Dermis blood vessel endothelial cell (primary cell): ENCODE results near the gene PHC1. TPM values are rescaled to one million over a fixed set of nuclear protein-coding genes. Genes with fewer than 3 reads are reported as not detected.
"Not testable (repeated sequence)": the region's sequence is repeated elsewhere in the genome, so short reads cannot be mapped to it uniquely, and the experiment has no call there.

Source experiments
- DNase-seq: peaks from one replicate; pipeline ENCODE4 v3.0.0; 2010
- total RNA-seq: library from RNA; depleted of rRNA; stranded (reverse); fragments of >200 nt; gene quantifications from 2 replicates; pipeline ENCODE4 v1.2.3, GENCODE V29; 2014

PHC1 gene
- 15.0 and 20.6 TPM in 2 replicates for total RNA-seq

DNA sequence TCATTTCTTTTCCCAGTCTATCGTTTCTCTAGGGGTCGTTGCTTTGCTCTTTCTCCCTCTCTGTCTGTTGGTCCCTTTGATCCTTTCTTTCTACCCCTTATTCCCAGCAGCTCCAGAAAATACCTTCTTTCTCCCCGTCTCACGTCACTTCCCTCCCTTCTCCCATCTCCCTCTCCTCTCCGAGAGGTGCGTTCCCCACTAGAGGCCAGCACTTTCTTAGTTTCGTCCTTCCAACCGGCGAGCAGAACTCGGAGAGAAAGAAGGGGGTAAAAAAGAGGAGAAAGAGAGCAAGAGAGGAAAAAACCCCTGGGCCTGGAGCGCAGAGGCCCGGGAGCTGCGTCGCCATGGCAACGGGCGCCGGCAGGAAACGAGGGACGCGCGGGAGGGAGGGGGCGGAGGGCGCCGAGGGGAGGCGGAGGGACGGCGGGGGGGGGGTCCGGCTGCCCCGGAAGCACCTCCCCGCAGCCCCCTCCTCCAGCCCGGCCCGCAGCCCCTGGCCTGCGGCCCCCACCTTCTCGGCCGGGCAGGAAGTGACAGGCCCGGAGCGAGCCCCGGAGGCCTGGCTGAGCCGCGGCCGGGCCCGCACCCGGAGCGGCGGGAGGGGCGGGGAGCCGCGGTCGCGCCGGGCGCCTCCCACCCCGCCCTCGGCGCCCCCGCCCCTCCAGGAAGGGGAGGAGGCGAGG is at the start of gene PHC1:
Gene PHC1, plus strand, starts transcription at position 477 of the 683 bp plus-strand sequence. CDS start 3,169 bp downstream, outside the sequence.
- peak; percentile 70 for DNase-seq

DNA sequence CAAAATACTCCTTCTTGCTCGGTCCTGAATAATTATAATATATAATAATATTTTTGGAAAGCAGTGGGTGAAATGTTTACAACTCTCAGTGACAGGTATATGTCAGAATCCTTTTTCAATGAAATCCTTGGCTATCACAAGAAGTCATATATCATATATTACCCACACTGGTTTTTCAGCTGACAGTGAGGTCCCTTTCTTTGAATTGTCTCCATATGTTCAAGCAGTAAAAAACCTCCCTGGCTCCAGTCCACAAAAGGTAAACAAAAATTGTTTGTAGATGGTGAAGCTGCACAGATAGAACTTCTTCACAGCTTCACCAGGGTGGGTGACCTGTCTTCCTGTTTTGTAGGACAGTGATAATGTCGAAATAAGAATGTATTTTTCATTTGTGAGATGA is 47.9 kb upstream of the PHC1 start:
- no peak for DNase-seq

DNA sequence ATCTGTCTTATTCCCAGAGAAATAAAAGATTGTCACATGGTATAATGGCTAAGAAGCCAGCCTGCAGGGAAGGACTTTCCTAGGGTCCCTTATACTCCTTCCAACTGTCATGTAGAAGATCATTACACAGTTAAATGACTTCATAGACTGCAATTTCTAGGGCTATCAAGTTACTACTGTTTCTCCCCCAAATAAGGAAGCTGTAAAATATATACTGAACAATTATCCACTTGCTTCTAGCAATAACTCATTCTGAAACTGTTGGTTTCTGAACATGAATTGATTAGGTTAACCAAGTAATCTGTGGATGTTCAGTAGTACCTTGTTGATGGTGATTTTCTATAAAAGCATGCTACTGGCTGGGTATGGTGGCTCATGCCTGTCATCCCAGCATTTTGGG is 47.3 kb upstream of the PHC1 start:
- no peak for DNase-seq

DNA sequence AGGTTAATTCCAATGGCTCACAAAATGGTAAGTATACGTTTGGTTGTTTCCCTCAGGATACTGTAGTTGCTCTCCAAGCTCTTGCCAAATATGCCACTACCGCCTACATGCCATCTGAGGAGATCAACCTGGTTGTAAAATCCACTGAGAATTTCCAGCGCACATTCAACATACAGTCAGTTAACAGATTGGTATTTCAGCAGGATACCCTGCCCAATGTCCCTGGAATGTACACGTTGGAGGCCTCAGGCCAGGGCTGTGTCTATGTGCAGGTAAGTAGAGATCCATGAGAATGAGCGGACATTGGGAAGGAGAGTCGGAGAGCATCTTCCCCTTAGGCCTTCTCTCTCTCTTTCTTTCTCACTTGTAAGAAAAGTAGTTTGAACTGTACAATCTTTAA is 46.5 kb upstream of the PHC1 start:
- no peak for DNase-seq

DNA sequence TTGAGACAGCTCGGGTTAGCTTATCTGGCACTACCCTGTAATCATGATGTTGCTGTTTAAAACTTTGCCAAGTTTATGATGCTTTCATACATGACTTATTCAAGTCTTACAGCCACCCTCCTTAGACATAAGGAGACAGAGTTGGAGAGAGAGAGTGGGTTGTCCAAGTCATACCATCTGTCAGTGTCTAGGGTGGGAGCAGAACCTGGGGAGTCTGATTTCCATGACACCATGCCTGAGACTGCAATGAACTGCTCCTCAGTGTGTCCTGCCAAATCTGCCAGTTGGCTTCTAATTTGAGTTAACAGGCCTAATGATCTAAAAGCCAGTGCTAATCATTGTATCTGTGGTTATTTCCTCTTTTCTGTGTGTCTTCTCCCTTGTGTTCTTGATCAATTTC is 43.7 kb upstream of the PHC1 start:
- no peak for DNase-seq

DNA sequence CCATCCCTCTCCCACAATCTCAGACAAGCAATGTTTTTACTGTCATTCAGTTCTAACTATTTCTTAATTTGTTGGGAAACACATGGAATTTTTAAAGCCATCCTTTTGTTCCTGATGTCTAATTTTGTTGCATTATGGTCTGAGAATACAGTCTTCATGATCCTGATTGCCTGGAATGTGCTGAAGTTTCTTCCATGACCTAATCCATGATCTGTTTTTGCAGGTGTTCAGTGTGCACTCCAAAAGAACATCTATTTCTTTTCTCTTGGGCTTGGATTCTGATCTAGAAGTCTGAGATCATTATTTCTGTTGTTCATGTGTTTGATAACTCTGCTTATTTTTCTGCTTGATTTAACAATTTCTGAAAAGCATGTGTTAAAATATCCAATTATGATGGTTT is 43.2 kb upstream of the PHC1 start:
- no peak for DNase-seq

DNA sequence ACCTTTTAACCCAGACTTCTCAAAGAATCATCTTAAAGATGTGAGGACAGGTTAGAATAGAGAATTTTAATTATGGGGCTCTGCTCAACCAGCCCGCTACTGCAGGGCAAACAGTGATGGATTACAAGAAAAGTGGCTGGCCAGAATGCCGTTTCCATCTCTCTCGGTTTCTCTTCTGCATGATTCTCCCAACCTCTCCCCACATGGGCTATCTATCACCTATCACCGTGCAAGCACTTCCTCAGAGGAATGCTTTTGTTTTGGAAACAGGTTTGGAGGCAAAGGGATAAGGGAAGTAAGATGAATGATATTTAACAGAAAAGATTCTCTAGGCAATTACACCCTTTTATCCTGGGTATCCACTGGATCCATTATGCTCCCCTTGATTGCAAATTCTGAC is 37.4 kb upstream of the PHC1 start:
- no peak for DNase-seq

DNA sequence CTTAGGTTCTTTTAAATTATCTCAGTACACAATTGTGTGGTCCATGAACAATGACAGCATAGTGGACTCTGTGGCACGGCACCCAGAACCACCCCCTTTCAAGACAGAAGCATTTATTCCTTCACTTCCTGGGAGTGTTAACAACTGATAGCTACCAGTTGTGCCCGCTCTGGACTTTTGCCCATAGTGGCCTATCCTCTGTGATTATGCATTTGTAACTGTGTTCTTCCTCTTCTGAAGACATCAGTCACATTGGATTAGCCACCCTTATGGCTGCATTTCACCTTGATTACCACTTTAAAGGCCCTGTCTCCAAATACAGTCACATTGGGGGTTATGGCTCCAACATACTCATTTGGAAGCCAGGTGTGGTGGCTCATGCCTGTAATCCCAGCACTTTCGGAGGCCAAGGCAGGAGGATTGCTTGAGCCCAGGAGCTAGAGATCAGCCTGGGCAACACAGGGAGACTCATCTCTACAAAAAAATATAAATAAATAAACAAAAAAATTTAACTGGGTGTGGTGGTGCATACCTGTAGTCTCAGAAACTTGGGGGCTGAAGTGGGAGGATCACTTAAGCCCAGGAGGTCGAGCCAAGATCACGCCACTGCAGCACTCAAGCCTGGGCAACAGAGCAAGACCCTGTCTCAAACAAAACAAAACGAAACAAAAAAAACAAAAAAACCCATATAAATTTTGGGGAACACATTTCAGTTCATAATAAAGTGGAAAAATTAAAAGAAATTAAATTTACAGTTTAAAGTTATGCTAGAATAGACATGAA is 27.6 kb upstream of the PHC1 start:
- DNase-seq = no peak

DNA sequence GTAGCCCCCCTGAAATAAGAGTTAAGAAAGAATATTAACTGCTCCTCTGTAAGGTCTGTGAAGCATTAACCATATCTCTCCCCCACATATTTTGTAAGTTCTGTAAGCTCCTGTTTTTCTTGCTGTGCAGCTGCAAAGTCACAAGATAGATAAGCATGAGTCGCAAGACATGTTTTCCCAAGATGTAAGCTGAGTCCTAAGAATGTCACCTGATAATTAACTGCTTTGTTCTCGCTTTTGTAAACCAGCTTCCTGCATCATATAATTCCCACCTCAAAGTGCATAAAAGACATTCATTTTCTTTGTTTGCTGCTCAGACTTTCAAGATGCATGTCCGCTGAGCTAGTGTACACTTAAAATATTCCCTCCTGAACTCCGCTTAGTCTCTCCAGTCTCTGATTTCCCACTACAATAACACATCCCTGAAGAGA is 27.0 kb upstream of the PHC1 start:
- DNase-seq = no peak

DNA sequence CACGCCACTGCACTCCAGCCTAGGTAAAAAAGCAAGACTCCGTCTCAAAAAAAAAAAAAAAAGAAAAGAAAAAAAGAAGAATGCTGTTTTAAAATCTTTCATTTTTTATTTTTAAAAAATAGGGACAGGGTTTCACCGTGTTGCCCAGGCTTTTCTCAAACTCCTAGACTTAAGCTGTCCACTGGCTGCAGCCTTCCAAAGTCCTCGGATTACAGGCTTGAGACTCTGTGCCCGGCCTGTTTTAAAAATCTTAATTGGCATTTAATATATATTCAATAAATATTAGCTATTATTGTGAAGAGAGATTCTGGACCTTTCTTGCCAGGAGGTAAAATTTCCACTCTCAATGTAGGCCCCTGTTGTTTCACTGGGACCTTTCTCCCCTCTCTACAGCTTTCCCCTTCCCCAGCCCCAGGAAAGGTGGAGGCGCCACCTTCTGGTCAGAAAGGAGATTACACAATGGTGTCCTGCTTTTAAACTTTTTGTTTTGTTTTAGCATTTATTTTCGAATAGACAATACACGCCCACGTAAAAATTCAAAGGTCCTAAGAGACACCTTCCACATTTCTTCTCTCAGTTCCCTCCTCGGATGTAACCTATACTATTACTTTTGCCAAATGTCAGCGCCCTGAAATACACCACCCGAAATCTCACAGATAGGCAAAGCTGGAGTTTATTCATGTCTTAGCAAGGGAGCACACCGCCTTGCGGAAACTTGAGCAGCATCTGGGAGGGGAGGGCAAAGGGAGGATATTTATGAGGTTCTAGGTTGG is 23.8 kb upstream of the PHC1 start:
- DNase-seq = peak; percentile 73

DNA sequence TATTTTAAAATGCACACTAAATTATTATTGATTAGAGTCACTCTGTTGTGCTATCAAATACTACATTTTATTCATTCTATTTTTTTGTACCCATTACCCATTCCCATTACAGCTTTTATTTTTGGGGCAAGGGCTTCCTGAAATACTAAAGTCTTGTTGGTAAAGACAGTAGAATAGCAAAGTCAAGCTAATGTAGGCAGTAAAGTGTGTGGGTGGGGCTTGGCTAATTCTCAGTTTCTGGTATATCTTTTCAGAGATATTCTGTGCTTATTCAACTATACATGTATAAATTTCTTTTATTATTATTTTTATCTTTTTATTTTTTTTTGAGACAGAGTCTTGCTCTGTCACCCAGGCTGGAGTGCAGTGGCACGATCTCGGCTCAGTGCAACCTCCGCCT is 22.3 kb upstream of the PHC1 start:
- DNase-seq = no peak

DNA sequence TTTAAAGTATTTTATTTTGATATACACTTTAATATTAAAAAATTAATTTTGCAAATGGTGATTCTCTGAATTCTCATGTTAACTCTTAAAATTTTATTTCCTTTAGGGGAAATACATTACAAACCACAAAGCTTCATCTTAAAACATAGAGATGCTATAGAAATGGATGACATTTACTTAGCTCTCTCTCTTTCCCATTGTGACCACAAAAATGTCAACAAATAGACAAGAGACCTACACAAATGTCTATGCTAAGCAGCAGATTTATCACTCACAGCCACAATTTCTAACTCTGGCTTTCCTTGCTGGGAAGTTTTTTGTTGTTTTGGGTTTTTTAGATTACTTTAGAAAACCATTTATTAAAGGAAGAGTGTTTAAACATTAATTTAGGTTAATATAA is 19.9 kb upstream of the PHC1 start:
- DNase-seq = no peak

DNA sequence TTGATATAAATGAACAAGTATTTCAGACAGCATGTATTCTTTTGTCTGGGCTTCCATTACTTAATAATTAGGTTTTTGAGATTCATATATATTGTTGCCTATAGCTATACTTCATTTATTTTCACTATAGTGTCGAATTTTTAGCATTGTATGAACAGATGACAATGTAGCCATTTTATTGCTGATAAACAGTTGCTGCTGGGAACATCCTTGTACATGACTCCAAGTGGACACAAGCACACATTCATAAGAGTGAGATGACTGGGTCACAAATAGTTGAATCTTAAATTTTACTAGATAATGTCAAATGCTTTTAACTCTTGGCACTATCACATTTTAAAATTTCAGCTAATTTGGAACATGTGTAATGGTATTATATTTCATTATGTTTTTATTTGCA is 19.3 kb upstream of the PHC1 start:
- no peak for DNase-seq

DNA sequence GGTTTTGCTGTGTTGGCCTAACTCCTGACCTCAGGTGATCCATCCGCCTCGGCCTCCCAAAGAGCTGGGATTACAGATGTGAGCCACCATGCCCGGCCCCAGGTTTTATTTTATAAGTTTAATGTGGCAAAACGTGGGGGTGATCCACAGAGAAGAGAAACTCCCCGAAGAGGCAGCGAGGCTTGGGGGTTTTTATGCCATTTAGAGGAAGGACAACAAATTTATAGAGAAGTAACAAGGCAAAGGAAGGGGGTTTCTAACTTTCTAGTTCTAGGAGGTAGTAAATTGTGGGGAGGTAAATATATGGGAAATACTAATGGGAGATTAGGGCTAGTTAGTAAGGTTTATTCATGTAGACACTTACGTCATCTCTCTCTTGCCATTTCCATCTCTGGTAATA is 17.2 kb upstream of the PHC1 start:
- DNase-seq = no peak

DNA sequence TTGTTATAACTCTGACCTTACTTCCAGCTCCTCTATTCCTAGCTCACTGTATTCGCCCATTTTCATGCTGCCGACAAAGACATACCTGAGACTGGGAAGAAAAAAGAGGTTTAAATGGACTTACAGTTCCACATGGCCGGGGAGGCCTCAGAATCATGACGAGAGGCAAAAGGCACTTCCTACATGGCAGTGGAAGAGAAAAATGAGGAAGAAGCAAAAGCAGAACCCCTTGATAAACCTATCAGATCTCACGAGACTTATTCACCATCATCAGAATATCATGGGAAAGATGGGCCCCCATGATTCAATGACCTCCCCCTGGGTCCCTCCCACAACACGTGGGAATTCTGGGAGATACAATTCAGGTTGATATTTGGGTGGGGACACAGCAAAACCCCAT is 14.5 kb upstream of the PHC1 start:
- DNase-seq = no peak

DNA sequence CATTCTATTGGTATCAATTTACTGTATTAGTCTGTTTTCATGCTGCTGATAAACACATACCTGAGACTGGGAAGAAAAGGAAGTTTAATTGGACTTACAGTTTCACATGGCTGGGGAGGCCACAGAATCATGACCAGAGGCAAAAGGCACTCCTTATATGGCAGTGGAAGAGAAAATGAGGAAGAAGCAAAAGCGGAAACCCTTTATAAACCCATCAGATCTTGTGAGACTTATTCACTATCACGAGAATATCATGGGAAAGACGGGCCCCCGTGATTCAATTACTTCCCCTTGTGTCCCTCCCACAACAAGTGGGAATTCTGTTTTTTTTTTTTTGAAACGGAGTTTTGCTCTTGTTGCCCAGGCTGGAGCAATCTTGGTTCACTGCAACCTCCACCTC is 11.6 kb upstream of the PHC1 start:
- DNase-seq = not testable (repeated sequence)

DNA sequence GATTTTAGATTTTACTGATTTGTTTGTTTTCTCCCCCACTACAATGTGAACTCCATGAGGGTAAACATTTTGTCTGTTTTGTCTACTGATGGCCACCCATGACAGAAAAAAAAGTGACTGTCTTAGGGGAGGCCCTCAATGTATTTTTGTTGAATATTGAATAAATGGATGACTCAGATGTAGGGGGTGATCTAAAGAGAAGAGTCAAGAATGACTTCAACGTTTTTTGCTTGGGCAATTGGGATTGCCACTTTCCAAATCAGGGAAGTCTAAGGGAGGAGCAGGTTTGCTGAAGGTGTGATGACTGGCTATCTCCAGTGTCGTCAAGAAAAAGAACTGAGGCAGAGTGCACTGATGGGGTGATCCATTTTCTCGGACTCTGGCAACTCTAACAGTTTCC is 10.7 kb upstream of the PHC1 start:
- no peak for DNase-seq

DNA sequence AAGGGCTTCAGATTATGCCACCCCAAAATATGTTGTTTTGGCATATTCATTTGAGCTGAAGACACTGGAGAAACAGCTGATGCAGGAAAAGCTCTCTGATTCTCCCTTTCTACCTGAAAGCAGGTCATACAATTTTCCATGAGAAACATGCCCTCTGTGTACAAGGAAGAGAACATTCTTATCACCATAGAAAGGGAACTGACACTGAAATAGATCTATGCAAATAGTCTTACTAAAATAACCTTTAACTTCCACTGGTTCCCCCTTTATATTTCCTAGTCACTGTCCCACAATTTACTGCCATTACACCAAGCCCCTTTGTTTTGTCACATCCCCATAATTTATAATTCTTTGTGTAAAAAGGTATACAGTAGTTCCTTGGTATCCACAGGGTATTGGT is 9.6 kb upstream of the PHC1 start:
- no peak for DNase-seq

DNA sequence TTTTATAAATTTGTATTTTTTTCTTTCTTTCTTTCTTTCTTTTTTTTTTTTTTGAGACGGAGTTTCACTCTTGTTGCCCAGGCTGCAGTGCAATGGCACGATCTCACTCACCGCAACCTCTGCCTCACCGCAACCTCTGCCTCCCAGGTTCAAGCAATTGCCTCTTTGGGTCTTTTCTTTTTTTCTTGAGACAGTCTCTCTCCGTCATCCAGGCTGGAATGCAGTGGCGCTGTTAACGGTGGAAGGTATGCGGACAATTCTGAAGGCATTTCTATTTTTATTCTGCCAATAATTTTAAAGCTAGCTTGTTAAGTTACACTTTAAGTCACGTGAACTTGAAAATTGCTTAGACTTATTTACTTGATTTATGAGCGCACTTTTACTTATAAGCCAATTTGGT is 8.8 kb upstream of the PHC1 start:
- DNase-seq = no peak

DNA sequence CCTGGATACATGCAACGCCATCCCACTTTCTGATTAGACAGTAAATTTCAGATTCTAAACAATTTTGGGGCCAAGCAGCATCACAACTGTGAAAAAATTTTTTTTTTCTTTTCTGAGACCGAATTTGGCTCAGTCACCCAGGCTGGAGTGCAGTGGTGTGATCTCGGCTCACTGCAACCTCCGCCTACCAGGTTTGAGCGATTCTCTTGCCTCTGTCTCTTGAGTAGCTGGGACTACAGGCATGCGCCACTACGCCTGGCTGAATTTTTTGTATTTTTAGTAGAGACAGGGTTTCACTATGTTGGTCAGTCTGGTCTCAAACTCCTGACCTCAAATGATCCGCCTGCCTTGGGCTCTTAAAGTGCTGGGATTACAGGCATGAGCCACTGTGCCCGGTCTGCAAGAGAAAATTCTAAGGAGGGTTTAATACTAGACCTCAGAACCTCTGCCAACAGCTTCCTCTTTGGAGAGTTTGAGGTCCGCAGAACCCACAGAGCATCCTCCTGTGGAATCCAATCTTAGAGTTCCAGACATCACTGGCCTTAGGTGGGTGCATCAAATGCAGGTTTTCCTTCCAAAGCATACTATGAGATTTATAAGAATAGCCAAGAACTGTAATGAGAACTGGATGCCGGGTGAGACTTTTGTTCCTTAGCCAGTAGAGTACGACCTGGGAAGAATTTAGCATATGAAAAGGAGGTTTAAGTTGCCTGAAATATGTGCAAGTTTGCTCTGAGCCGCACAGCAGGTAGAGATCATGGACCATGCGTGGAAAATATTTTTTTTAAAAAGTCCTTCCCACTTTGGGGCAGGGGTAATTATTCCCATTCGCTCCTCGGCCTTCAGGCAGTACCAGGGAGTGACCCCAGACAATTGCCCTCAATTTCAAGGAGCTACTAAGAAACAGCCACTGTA is 7.8 kb upstream of the PHC1 start:
- DNase-seq = no peak

DNA sequence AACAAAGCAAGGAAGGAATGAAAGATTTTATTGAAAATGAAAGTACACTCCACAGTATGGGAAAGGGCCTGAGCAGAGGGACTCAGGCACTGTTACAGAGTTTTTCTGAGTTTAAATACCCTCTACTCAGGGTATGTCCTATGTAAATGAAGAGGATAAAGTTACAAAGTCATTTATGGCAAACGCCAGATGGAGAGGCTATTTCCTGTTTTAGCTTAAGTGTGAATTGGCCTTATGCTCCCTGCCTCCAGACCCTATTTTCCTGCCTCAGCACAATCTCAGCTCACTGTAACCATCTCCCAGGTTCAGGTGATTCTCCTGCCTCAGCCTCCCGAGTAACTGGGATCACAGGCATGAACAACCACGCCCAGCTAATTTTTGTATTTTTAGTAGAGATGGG is 6.8 kb upstream of the PHC1 start:
- DNase-seq = no peak

DNA sequence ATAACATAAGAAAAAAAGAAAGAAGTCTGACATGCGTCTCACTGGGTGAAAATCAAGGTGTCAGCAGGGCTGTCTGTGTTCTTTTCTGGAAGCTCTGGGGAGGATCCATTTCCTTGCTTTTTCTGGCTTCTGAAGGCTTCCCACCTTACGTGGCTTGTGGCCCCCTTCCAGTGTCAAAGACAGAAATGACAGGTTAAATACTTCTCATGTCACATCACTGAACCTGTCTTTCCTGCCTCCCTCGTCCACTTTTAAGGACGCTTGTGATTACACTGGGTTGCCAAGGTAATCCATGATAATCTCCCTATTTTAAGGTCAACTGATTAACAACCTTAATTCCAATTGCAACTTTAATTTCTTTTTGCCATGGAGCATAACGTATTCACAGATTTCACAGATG is 4.6 kb upstream of the PHC1 start:
- DNase-seq = no peak
